Esophagus muscularis mucosa (tissue), 4 donors: Measurements from ENCODE around the gene CD46.

Experiments used
- EP300 ChIP-seq: sonication (generic); formaldehyde crosslinking; IDR thresholded peaks from one replicate; pipeline ENCODE4 v1.6.1; 2017; ENCODE audit warnings: antibody characterized with exemption
- POLR2A ChIP-seq: fragments of 450-650 bp; IDR thresholded peaks from one replicate; pipeline ENCODE4 v1.6.1; 2017; ENCODE audit warnings: antibody characterized with exemption, moderate library complexity, mild to moderate bottlenecking, low read depth
- TF ChIP-seq, protein P1 (sequence below), 3 experiments: fragments of 200-600 bp in 2 of 3; fragments of 450-650 bp in 1 of 3; sonication (generic) in 2 of 3; IDR thresholded peaks; one replicate each; pipeline ENCODE4 v1.5.1; 2017 to 2019; ENCODE audit warnings: antibody characterized with exemption in 3 of 3, mild to moderate bottlenecking in 2 of 3, moderate library complexity in 1 of 3

GRCh38 chr1:207793327-207793726 is 41.5 kb downstream of the CD46 start:
- TF ChIP-seq, protein P1, sequence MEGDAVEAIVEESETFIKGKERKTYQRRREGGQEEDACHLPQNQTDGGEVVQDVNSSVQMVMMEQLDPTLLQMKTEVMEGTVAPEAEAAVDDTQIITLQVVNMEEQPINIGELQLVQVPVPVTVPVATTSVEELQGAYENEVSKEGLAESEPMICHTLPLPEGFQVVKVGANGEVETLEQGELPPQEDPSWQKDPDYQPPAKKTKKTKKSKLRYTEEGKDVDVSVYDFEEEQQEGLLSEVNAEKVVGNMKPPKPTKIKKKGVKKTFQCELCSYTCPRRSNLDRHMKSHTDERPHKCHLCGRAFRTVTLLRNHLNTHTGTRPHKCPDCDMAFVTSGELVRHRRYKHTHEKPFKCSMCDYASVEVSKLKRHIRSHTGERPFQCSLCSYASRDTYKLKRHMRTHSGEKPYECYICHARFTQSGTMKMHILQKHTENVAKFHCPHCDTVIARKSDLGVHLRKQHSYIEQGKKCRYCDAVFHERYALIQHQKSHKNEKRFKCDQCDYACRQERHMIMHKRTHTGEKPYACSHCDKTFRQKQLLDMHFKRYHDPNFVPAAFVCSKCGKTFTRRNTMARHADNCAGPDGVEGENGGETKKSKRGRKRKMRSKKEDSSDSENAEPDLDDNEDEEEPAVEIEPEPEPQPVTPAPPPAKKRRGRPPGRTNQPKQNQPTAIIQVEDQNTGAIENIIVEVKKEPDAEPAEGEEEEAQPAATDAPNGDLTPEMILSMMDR (IDR thresholded peaks at IDR 0.05) = no peak
- TF ChIP-seq POLR2A (no peak), EP300 (no peak)
